ENCODE results near the gene PDE10A. TPM values are rescaled to one million over a fixed set of nuclear protein-coding genes. Genes with fewer than 3 reads are reported as not detected.

PDE10A gene
- polyA plus RNA-seq, 3 donors: not detected

DNA sequence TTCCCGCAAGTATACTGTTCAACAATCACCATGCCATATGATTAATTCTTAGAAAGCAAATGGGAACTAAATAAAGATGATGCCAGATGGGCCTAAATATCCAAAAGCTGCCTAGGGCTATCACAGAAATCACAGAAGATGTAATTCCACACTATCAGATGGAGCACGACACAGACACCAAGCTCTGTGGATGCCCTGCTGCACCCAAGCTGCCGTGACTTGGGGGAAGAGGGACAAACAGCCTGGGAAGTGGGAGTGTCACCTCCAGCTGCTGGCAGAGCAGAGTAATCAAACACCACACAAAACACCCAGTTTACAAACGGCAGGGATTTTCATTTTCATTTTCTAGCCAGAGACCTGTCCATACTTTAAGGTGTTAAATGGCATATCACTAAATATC, 35.7 kb downstream of the PDE10A start:
- Histone ChIP-seq H3K4me2 (replicated peaks; ENCODE audit: extremely low read depth, low read length, poor library complexity, severe bottlenecking) (no peak overlapping the region), H3K27ac (ENCODE audit: low read depth in 1 of 2, low read length in 2 of 2) (no peak overlapping the region), H3K9ac (ENCODE audit: insufficient read depth, low read length, poor library complexity, severe bottlenecking) (no peak overlapping the region), H3K36me3 (replicated peaks in 1 of 2; ENCODE audit: control insufficient read depth in 1 of 2, insufficient read depth in 2 of 2, low read length in 2 of 2) (no peaks in the 10 kb centered on the region), H3K4me3 (replicated peaks in 1 of 3; ENCODE audit: low read depth in 2 of 3, low read length in 3 of 3) (no peak overlapping the region), H3K9me3 (replicated peaks in 1 of 2; ENCODE audit: control insufficient read depth in 1 of 2, insufficient read depth in 1 of 2, low read length in 2 of 2) (peaks cover 0 to 4% of the 10 kb centered on the region in 2 donors), H3K79me2 (ENCODE audit: insufficient read depth, low read length) (no peaks in the 10 kb centered on the region), H3K27me3 (ENCODE audit: control insufficient read depth in 2 of 2, insufficient read depth in 2 of 2, low read length in 2 of 2) (no peaks in the 10 kb centered on the region), H3K4me1 (ENCODE audit: control insufficient read depth in 1 of 2, insufficient read depth in 2 of 2, low read length in 2 of 2) (no peaks in the 10 kb centered on the region), H2AFZ (ENCODE audit: insufficient read depth, low read depth, low read length, poor library complexity, severe bottlenecking) (no peak overlapping the region), H4K20me1 (ENCODE audit: insufficient read depth, low read length) (no peaks in the 10 kb centered on the region)
- no peak overlapping the region for H3K4me3 Mint-ChIP-seq
- peaks cover 0 to 3% (median 2%) of the 10 kb centered on the region in 3 donors for H3K27me3 Mint-ChIP-seq (ENCODE audit: low read depth in 3 of 3)
- no peak for TF ChIP-seq CTCF (IDR thresholded peaks at IDR 0.05)
- no peaks in the 10 kb centered on the region for H3K36me3 Mint-ChIP-seq
- DNase-seq: no peak
- peaks cover 4 to 9% (median 5%) of the 10 kb centered on the region in 7 donors for H3K9me3 Mint-ChIP-seq
- no peaks in the 10 kb centered on the region for H3K4me1 Mint-ChIP-seq
- H3K27ac Mint-ChIP-seq: no peak overlapping the region
- intact Hi-C loops (cut with micrococcal nuclease): no loop called here
- WGBS (ENCODE audit: insufficient coverage): 94% methylated on average over 2 of the region's 4 CpGs

DNA sequence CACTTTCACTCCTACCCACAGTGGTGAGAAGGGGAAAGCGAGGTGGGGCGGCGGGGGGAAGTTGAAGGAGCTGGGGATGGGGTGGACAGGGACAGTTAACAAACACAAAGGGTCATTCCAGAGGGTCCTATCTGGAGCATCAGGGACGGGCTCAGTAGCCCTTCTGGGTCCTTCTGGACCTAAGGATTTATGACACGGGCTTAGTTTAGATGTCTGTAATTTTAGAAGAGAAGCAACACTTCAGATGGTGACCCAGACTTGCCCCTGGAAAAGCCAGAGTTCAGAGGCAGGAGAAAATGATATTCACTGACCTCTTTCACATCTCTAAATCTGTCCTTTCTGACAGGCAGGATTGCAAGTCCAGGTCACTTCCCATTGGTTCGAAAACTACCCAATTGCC, 36.3 kb downstream of the PDE10A start:
- H3K4me1 Mint-ChIP-seq: no peaks in the 10 kb centered on the region
- intact Hi-C loops (cut with micrococcal nuclease): no loop called here

More for the DNA sequence above, 36.3 kb downstream of the PDE10A start:
- Histone ChIP-seq H3K27me3 (ENCODE audit: control insufficient read depth in 2 of 2, insufficient read depth in 2 of 2, low read length in 2 of 2) (no peaks in the 10 kb centered on the region), H3K27ac (ENCODE audit: low read depth in 1 of 2, low read length in 2 of 2) (no peak overlapping the region), H3K9ac (ENCODE audit: insufficient read depth, low read length, poor library complexity, severe bottlenecking) (no peak overlapping the region), H4K20me1 (ENCODE audit: insufficient read depth, low read length) (no peaks in the 10 kb centered on the region), H3K4me1 (ENCODE audit: control insufficient read depth in 1 of 2, insufficient read depth in 2 of 2, low read length in 2 of 2) (no peaks in the 10 kb centered on the region), H3K4me2 (replicated peaks; ENCODE audit: extremely low read depth, low read length, poor library complexity, severe bottlenecking) (no peak overlapping the region), H3K9me3 (replicated peaks in 1 of 2; ENCODE audit: control insufficient read depth in 1 of 2, insufficient read depth in 1 of 2, low read length in 2 of 2) (peaks cover 0 to 4% of the 10 kb centered on the region in 2 donors), H3K36me3 (replicated peaks in 1 of 2; ENCODE audit: control insufficient read depth in 1 of 2, insufficient read depth in 2 of 2, low read length in 2 of 2) (no peaks in the 10 kb centered on the region), H3K4me3 (replicated peaks in 1 of 3; ENCODE audit: low read depth in 2 of 3, low read length in 3 of 3) (no peak overlapping the region), H3K79me2 (ENCODE audit: insufficient read depth, low read length) (no peaks in the 10 kb centered on the region), H2AFZ (ENCODE audit: insufficient read depth, low read depth, low read length, poor library complexity, severe bottlenecking) (no peak overlapping the region)
- H3K4me3 Mint-ChIP-seq: no peak overlapping the region
- no peak for DNase-seq
- 52% methylated on average over 3 of the region's 6 CpGs for WGBS (ENCODE audit: insufficient coverage)
- H3K27me3 Mint-ChIP-seq (ENCODE audit: low read depth in 3 of 3): peaks cover 0 to 2% (median 0%) of the 10 kb centered on the region in 3 donors
- peaks cover 4 to 9% (median 5%) of the 10 kb centered on the region in 7 donors for H3K9me3 Mint-ChIP-seq
- no peak for TF ChIP-seq CTCF (IDR thresholded peaks at IDR 0.05)
- no peak overlapping the region for H3K27ac Mint-ChIP-seq
- H3K36me3 Mint-ChIP-seq: no peaks in the 10 kb centered on the region

All from CD14-positive monocyte (primary cell).